WTC11 (cell line): Measurements from ENCODE around the gene DHFR.

Experiments used
- GABPB1 ChIP-seq: sonication (generic); formaldehyde crosslinking; IDR thresholded peaks from 2 replicates; pipeline ENCODE4 v1.8.1; 2023; ENCODE audit warnings: mild to moderate bottlenecking, missing genetic modification reagents
- TF ChIP-seq, protein P1 (sequence below): sonication (generic); formaldehyde crosslinking; IDR thresholded peaks from 2 replicates; pipeline ENCODE4 v1.8.0; 2023; ENCODE audit warnings: mild to moderate bottlenecking, missing genetic modification reagents
- TF ChIP-seq, protein P2 (sequence below): sonication (generic); formaldehyde crosslinking; IDR thresholded peaks from 2 replicates; pipeline ENCODE4 v1.8.1; 2022; ENCODE audit warnings: missing genetic modification reagents, borderline replicate concordance
- TF ChIP-seq, protein P3 (sequence below): sonication (generic); formaldehyde crosslinking; IDR thresholded peaks from 2 replicates; pipeline ENCODE4 v1.8.0; 2022; ENCODE audit warnings: mild to moderate bottlenecking, missing genetic modification reagents
- TF ChIP-seq, protein P4 (sequence below): fragments of 200-600 bp; IDR thresholded peaks from 2 replicates; pipeline ENCODE4 v1.8.0; 2022; ENCODE audit warnings: antibody characterized with exemption
- TF ChIP-seq, protein P5 (sequence below): sonication (generic); formaldehyde crosslinking; IDR thresholded peaks from 2 replicates; pipeline ENCODE4 v1.8.1; 2022; ENCODE audit warnings: low read depth, mild to moderate bottlenecking, moderate library complexity, missing genetic modification reagents, borderline replicate concordance
- TF ChIP-seq, protein P6 (sequence below): sonication (generic); formaldehyde crosslinking; IDR thresholded peaks from 2 replicates; pipeline ENCODE4 v1.8.0; 2022; ENCODE audit warnings: missing genetic modification reagents

DNA sequence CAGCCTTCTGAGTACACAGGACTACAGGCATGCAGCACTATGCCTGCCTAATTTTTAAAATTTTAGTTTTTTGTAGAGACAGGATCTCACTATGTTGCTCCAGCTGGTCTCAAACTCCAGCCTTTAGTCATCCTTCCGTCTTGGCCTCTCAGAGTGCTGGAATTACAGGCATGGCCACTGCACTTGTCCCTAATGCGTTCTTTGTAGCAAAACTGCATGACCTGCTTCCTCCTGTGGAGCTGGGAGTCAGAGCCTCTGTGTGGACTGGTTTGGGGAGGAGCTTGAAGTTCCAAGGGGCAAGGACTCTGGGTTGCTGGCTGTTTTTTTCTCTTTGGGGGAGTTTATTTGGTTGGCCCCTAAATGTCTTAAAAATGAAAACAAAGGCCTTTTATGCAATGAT lies 62.0 kb downstream of the DHFR start:
- TF ChIP-seq, protein P1, sequence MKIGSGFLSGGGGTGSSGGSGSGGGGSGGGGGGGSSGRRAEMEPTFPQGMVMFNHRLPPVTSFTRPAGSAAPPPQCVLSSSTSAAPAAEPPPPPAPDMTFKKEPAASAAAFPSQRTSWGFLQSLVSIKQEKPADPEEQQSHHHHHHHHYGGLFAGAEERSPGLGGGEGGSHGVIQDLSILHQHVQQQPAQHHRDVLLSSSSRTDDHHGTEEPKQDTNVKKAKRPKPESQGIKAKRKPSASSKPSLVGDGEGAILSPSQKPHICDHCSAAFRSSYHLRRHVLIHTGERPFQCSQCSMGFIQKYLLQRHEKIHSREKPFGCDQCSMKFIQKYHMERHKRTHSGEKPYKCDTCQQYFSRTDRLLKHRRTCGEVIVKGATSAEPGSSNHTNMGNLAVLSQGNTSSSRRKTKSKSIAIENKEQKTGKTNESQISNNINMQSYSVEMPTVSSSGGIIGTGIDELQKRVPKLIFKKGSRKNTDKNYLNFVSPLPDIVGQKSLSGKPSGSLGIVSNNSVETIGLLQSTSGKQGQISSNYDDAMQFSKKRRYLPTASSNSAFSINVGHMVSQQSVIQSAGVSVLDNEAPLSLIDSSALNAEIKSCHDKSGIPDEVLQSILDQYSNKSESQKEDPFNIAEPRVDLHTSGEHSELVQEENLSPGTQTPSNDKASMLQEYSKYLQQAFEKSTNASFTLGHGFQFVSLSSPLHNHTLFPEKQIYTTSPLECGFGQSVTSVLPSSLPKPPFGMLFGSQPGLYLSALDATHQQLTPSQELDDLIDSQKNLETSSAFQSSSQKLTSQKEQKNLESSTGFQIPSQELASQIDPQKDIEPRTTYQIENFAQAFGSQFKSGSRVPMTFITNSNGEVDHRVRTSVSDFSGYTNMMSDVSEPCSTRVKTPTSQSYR (CRISPR knock-in tag) = no peak
- TF ChIP-seq, protein P2, sequence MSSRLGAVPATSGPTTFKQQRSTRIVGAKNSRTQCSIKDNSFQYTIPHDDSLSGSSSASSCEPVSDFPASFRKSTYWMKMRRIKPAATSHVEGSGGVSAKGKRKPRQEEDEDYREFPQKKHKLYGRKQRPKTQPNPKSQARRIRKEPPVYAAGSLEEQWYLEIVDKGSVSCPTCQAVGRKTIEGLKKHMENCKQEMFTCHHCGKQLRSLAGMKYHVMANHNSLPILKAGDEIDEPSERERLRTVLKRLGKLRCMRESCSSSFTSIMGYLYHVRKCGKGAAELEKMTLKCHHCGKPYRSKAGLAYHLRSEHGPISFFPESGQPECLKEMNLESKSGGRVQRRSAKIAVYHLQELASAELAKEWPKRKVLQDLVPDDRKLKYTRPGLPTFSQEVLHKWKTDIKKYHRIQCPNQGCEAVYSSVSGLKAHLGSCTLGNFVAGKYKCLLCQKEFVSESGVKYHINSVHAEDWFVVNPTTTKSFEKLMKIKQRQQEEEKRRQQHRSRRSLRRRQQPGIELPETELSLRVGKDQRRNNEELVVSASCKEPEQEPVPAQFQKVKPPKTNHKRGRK = no peak
- TF ChIP-seq GABPB1 (CRISPR knock-in tag) = no peak
- TF ChIP-seq, protein P3, sequence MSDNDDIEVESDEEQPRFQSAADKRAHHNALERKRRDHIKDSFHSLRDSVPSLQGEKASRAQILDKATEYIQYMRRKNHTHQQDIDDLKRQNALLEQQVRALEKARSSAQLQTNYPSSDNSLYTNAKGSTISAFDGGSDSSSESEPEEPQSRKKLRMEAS = no peak
- TF ChIP-seq, protein P4, sequence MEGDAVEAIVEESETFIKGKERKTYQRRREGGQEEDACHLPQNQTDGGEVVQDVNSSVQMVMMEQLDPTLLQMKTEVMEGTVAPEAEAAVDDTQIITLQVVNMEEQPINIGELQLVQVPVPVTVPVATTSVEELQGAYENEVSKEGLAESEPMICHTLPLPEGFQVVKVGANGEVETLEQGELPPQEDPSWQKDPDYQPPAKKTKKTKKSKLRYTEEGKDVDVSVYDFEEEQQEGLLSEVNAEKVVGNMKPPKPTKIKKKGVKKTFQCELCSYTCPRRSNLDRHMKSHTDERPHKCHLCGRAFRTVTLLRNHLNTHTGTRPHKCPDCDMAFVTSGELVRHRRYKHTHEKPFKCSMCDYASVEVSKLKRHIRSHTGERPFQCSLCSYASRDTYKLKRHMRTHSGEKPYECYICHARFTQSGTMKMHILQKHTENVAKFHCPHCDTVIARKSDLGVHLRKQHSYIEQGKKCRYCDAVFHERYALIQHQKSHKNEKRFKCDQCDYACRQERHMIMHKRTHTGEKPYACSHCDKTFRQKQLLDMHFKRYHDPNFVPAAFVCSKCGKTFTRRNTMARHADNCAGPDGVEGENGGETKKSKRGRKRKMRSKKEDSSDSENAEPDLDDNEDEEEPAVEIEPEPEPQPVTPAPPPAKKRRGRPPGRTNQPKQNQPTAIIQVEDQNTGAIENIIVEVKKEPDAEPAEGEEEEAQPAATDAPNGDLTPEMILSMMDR = no peak
- TF ChIP-seq, protein P5, sequence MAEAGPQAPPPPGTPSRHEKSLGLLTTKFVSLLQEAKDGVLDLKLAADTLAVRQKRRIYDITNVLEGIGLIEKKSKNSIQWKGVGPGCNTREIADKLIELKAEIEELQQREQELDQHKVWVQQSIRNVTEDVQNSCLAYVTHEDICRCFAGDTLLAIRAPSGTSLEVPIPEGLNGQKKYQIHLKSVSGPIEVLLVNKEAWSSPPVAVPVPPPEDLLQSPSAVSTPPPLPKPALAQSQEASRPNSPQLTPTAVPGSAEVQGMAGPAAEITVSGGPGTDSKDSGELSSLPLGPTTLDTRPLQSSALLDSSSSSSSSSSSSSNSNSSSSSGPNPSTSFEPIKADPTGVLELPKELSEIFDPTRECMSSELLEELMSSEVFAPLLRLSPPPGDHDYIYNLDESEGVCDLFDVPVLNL (CRISPR knock-in tag) = no peak
- TF ChIP-seq, protein P6, sequence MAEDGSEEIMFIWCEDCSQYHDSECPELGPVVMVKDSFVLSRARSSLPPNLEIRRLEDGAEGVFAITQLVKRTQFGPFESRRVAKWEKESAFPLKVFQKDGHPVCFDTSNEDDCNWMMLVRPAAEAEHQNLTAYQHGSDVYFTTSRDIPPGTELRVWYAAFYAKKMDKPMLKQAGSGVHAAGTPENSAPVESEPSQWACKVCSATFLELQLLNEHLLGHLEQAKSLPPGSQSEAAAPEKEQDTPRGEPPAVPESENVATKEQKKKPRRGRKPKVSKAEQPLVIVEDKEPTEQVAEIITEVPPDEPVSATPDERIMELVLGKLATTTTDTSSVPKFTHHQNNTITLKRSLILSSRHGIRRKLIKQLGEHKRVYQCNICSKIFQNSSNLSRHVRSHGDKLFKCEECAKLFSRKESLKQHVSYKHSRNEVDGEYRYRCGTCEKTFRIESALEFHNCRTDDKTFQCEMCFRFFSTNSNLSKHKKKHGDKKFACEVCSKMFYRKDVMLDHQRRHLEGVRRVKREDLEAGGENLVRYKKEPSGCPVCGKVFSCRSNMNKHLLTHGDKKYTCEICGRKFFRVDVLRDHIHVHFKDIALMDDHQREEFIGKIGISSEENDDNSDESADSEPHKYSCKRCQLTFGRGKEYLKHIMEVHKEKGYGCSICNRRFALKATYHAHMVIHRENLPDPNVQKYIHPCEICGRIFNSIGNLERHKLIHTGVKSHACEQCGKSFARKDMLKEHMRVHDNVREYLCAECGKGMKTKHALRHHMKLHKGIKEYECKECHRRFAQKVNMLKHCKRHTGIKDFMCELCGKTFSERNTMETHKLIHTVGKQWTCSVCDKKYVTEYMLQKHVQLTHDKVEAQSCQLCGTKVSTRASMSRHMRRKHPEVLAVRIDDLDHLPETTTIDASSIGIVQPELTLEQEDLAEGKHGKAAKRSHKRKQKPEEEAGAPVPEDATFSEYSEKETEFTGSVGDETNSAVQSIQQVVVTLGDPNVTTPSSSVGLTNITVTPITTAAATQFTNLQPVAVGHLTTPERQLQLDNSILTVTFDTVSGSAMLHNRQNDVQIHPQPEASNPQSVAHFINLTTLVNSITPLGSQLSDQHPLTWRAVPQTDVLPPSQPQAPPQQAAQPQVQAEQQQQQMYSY (CRISPR knock-in tag) = no peak
